CD4-positive, alpha-beta T cell treated with Interleukin-17A for 4 hours (primary cell): Measurements from ENCODE around the gene SLC16A11.
"Not testable (repeated sequence)": the region's sequence is repeated elsewhere in the genome, so short reads cannot be mapped to it uniquely, and the experiment has no call there.

ENCODE experiments used
- DNase-seq: peaks from one replicate; pipeline ENCODE4 v3.0.0-alpha.2; 2020; ENCODE audit warnings: mixed read lengths

SLC16A11 gene

GRCh38 chr17:7004398-7005253, 39.3 kb downstream of the SLC16A11 start:
- DNase-seq: peak; percentile 35

- DNase-seq: no peak
These were observed 40.1 kb downstream of the SLC16A11 start for GRCh38 chr17:7003745-7004144.

DNA sequence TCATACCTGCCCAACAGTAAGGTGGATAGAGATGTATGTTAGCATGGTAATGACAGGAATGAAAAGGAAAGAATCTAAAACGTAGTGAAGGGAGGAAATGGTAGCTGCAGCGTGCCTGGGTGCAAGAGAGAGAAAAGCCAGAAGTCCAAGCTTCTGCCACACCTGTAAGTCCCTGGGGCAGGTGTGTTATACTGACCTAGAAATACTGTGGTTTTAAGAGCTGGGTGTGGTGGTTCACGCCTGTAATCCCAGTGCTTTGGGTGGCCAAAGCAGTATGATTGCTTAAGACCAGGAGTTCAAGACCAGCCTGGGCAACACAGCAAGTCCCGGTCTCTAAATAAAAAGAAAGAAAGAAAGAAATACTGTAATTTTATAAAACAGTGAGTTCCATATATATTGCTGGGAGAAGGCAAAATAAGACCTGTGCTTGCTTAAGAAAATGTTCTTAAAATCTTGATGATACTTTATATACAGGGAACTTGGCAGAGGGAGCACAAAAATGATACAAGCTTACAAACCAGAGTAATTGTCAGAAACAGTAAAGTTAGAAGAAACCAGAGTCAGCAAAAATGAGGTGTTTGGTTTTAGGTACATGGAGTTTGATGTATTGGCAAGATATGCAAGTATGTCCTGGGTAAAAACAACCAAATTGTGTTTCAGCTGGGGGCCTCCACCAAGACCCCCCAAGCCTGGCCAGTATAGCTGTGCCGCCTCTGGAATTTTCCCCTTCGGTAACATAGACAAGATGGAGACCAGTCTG, 41.4 kb downstream of the SLC16A11 start:
- no peak for DNase-seq

DNA sequence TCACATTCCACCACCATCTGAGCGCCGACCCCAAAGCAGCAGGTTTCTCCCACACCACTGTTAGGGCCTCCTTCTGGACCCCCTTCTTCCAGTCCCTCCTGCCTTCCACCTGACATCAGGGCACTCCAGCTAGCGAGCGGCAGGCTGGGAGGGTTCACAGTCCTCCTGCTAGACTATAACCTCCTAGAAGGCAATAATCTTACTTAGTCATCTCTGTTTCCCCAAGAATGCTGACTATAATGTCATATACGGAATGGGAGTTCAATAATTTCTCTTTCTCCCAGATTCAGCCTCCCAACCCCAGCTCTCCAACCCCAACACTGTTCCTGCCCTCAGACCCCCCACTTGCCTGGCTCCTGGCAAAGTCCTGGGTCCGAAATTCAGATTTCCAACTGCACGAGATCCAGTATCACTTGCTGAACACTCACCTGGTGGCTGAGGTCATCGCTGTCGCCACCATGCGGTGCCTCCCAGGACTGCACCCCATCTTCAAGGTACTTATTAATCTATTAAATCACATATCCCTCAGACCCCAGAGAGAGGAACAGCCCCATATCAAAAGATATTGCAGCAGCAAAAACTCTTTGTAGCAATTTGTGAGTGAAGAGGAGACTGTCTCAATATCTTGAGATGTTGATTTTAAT, 42.5 kb downstream of the SLC16A11 start:
- peak; percentile 64 for DNase-seq

DNA sequence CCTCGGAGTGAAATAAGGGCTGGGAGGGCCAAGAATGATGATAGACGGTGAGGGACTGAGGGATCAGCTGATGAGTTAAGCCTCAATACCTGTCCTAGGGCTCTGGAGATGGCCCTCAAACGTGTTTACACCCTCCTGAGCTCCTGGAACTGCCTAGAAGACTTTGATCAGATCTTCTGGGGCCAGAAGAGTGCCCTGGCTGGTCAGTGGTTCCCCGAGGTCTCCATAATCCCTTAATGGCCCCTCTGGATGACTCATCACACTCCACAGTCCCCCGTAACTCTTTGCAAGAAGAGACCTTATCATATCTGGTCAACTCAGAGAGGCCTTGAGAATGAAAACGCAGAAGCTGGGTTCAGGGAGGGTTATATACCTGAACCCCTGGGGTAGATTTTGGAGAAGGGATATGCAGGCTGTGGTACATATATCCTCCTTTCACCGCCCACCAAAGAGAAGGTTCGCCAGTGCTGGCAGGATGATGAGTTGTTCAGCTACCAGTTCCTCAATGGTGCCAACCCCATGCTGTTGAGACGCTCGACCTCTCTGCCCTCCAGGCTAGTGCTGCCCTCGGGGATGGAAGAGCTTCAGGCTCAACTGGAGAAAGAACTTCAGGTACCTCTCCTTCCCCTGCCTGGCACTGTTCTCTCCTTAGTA, 44.9 kb downstream of the SLC16A11 start:
- no peak for DNase-seq

GRCh38 chr17:6997171-6997570, 46.7 kb downstream of the SLC16A11 start:
- DNase-seq: no peak

GRCh38 chr17:6996256-6997011, 47.5 kb downstream of the SLC16A11 start:
- no peak for DNase-seq

GRCh38 chr17:6995500-6996255, 48.2 kb downstream of the SLC16A11 start, which contains the start of gene ALOX12:
Gene ALOX12 (plus strand): TSS chr17:6996049. CDS start chr17:6996118, 69 bp downstream.
- no peak for DNase-seq

DNA sequence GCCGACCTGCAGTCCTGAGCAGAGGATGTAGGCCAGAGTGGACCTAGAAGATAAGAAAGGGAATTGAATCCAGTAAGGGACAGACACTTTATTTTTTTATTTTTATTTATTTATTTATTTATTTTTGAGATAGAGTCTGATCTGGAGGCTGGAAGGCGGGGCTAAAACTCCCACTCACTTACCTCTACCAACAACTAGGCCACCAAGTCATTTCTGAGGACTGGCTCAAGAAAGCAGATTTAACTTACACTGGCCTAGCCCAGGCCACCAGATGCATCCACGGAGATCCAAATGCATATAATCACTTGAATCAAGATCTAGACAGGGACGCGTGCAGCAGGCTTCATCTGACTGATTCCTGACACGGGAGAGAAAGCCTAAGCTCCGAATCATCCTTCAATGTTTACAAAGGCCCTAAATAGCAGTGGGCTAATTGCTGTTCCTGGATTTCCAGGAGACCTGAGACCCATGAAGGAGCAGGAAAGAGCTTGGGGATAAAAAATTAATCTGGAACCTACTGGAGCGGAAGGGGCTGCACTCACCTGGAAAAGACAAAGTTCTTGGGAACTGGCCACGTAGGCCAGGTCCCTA, 49.1 kb downstream of the SLC16A11 start:
- DNase-seq: no peak

DNA sequence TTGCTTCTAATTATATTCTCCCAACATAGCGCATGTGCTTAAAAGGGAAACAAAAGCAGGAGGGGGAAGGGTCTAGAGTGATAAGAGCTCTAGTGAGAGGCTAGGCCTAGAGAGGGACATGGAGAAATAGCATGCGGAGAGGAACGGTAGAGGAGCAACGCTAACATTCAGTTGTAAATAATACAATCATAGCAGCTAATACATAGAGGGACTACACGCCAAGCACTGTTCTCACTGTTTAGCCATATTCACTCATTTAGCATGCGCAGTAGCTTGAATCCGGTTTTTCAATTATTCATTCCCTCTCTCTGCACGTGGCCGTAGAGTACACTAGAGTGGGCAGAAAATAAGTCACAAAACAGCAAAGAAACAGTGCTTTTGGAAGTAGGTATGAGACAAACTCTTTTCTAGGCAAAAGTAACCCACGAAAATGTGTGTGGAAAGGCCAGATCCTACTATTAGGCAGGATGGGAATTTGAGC, 49.7 kb downstream of the SLC16A11 start:
- no peak for DNase-seq

- not testable (repeated sequence) for DNase-seq
These were observed 50.3 kb downstream of the SLC16A11 start for GRCh38 chr17:6993613-6994056.
